Measurements from ENCODE around the gene CHRNA4.

CHRNA4 gene

GRCh38 chr20:63318391-63319163 lies 42.6 kb downstream of the CHRNA4 start:
- no peak for DNase-seq

DNA sequence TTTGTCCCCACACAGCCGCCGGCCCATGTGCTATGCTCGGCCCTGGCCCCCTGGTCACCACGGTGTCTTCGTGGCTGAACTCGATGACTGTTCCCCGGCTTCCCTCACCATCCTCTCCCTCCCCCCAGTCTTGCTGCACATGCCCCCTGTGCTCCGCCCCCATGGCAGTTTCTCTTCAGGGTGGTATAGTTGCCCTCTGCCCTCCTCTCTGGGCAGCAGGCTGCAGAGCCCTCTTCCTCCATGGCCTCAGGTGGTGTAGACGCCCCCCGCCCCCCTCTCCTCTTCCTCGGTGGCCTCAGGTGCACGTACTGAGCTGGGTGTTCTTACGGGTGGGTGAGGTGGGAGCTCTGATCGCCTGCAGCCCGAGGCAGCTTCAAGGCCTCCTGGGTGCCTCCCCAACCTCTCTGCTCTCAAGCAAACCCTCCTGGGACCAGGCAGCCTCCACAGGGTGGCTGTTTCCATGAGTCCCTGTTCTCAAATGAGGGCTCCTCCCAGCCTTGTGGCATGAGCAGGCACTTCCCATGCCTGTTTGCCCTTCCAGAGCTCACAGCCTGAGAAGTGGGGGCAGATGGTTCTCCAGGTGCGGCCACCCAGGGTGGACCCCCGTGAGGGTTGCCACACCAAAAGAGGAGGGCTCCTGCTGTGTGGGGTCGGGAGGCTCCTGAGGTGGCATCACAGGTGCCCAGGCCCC lies 43.4 kb downstream of the CHRNA4 start:
- no peak for DNase-seq

GRCh38 chr20:63317061-63317460 lies 44.1 kb downstream of the CHRNA4 start:
- DNase-seq = no peak

GRCh38 chr20:63316502-63316921 lies 44.6 kb downstream of the CHRNA4 start:
- no peak for DNase-seq

DNA sequence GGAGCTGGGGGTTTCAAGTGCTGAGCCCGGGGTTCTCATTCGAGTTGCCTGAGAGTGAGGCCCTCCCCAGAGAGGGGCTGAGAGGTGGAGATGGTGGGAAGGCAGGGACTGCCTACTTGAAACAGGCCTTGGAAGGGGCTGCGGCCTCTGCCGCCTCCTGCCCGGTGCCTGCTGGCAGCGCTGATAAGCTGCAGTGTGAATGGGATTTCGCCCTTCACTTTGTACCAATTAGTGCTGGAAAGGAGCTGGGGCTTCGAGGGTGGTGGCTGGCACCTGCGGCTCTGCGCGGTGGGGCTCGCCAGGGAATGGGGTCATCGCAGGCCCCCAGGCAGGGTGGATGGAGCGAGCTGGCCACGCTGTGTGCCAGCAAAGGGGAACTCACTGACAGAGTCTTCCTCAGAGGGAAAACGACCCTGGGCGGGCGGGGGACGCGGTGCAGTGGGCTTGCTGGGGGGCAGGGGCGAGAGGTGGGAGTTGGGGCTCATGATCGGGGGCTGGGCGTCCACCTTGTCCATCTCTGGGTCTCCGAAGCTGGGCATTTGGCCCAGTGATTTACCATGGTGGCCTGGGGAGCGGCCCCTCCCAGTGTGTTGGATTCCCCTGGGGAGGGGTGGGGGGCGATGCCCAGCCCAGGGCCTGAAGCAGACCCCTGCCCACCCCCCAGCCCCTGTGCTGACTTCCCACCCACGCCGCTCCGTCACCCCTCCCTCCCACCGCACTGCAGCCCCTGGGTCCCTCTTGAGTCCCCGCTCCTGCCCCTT lies 45.2 kb downstream of the CHRNA4 start:
- no peak for DNase-seq

DNA sequence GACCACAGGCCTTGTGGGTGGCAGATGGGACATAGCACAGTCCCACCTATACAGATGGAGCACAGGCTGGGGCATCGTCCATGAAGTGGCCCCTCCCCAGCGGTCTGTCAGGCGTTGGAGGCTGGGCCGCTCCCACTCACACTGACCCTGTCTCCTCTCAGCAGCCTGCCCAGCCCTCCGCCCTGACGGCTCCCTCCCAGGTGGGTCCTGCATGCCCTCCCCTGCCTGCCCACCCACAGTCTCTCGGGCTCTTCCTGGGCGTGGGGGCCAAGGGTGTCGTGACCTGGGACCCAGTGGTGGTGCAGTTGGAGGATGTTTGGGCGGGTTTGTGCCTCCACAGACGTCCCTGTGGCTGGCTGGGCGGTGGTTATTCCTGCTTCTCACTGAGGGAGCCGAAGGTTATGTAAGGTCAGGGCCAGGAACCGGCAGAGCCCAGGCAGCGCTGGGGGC lies 45.9 kb downstream of the CHRNA4 start:
- no peak for DNase-seq

GRCh38 chr20:63314566-63315239 lies 46.4 kb downstream of the CHRNA4 start:
- no peak for DNase-seq

GRCh38 chr20:63314015-63314471 lies 47.1 kb downstream of the CHRNA4 start:
- DNase-seq = no peak

DNA sequence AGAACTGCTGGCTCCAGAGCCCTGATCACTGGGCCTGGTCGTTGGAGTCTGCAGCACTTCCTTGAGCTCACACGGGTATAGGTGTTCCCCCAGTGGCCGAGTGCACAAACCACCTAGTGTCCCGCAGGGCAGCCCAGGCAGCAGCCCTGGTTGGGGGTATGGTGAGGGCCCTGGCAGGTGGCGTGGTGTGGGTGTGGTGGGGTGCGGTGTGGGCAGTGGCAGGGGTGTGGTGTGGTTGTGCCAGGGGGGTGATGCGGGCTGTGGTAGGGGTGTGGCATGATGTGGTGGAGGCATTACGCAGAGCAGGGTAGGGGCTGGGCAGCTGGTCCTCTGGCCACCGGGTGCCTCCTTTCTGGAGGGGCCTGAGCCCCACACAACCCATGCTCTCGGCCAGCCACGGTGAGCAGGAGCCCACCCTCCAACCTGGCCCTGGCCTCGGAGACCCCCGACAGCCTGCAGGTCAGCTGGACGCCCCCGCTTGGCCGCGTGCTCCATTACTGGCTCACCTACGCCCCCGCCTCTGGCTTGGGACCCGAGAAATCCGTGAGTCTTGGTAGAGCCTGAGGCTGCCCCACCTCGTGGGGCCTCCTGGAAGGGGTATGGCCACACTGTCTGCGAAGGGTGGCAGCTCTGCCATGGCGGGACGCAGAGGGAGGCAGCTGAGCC lies 47.7 kb downstream of the CHRNA4 start:
- DNase-seq = no peak

DNA sequence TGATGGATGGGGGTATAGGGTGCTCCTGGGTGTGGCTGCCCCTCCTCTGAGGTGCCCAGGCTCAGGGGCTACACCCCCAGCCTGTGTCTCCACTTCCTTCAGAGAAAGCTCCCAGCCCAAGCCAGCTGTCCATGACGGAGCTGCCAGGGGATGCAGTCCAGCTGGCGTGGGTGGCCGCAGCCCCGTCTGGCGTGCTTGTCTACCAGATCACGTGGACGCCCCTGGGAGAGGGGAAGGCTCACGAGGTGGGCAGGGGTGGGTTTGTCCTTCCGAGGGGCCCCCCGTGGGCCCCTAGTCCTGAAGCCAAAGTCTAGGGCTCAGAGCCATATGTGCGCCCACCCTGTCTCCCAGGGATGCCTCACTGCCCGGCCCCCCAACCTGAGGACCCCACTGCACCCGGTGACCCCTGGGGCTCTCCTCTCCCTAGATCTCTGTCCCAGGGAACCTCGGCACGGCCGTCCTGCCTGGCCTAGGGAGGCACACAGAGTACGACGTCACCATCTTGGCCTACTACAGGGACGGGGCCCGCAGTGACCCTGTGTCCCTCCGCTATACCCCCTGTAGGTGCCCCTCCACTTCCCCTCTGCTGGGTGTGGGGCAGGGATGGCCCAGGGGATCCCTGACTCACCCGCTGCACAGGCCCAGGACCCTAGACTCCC lies 48.3 kb downstream of the CHRNA4 start:
- no peak for DNase-seq

- no peak for DNase-seq
Observed at GRCh38 chr20:63312273-63312672, 48.9 kb downstream of the CHRNA4 start.

GRCh38 chr20:63311833-63312243 lies 49.3 kb downstream of the CHRNA4 start:
- DNase-seq = no peak

DNA sequence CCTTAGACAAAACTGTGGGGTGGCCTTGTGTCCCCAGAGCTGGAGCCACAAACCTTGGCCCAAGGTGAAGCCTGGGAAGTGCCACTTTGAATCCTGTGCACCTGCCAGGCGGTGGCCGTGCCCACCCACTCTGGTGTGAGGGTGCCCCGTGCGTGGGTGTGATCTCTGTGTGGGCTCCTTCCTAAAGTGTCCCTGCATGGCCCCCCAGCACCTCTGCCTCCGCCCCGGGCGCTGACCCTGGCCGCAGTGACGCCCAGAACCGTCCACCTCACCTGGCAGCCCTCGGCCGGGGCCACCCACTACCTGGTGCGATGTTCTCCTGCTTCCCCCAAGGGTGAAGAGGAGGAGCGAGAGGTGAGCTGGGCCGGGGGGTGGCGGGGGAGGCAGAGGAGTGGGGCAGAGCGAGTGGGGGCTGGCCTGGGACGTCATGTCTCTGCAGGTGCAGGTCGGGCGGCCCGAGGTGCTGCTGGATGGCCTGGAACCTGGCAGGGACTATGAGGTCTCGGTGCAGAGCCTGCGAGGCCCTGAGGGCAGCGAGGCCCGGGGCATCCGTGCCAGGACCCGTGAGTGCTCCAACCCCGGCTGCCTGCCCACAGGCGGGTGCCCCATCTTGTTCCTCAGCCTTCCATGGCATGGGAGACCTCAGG lies 49.8 kb downstream of the CHRNA4 start:
- DNase-seq = no peak

GRCh38 chr20:63310265-63310991 lies 50.7 kb downstream of the CHRNA4 start:
- no peak for DNase-seq

GRCh38 chr20:63309261-63310071 lies 51.7 kb downstream of the CHRNA4 start:
- peak; percentile 61 for DNase-seq

DNA sequence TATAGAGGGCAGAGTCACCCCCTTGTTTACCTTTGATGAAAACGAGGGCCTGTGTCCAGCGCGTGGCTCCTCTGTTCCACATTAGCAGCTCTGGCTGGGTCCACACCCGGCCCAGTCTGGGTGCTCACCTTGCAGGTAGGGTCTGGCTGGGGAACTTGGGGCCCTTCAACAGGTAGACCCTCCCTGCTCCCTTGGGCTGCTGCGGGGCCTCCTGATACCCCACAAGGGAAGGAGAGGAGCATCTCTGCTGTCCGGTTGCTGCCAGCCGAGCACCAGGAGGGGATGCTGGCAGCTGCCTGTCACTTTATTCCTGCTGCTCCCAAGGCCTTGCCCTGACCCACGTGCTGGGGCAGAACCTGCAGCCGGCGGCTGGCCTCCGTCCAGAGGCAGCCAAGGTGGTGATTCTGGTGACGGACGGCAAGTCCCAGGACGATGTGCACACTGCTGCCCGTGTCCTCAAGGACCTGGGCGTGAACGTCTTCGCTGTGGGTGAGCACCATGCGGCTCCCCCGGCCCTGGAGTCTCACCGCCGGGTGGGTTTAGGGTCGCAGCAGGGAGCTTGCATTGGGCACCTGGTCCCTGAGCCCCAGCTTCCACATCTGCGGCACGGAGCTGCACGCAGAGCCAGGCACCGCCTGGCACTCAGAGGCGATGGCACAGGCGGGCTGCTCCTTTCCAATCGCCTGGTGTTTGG lies 52.8 kb downstream of the CHRNA4 start:
- DNase-seq = no peak

DNA sequence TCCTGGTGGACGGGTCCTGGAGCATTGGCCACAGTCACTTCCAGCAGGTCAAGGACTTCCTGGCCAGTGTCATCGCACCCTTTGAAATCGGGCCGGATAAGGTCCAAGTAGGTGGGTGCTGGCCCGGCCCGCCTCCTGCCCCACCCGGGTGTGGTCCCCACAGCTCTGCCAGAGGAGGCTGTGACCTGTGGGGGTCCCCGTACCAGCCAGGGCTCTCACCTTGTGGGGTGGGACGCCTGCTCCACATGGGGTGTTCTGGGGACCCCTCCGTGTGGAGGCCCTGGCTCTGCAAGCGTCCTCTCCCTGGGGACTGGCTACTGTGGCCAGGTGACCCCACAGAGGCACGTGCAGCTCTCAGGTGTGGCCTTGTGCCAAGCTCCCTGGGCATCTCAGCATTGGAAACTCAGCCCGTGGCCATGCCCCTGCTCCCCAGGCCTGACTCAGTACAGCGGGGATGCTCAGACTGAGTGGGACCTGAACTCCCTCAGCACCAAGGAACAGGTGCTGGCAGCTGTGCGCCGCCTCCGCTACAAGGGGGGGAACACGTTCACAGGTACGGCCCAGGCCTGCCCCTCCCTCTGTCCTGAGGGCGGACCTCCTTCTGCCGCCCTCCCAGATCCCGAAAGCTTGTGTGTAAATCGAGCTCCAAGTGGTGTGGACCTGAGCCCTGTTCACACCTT lies 53.5 kb downstream of the CHRNA4 start:
- DNase-seq = no peak
